ENCODE results near the gene ZSWIM8.
A peak's percentile ranks its signal among the peaks of the same experiment; 100 is the strongest.
"Not testable (repeated sequence)": the region's sequence is repeated elsewhere in the genome, so short reads cannot be mapped to it uniquely, and the experiment has no call there.

Gene ZSWIM8, protein sequence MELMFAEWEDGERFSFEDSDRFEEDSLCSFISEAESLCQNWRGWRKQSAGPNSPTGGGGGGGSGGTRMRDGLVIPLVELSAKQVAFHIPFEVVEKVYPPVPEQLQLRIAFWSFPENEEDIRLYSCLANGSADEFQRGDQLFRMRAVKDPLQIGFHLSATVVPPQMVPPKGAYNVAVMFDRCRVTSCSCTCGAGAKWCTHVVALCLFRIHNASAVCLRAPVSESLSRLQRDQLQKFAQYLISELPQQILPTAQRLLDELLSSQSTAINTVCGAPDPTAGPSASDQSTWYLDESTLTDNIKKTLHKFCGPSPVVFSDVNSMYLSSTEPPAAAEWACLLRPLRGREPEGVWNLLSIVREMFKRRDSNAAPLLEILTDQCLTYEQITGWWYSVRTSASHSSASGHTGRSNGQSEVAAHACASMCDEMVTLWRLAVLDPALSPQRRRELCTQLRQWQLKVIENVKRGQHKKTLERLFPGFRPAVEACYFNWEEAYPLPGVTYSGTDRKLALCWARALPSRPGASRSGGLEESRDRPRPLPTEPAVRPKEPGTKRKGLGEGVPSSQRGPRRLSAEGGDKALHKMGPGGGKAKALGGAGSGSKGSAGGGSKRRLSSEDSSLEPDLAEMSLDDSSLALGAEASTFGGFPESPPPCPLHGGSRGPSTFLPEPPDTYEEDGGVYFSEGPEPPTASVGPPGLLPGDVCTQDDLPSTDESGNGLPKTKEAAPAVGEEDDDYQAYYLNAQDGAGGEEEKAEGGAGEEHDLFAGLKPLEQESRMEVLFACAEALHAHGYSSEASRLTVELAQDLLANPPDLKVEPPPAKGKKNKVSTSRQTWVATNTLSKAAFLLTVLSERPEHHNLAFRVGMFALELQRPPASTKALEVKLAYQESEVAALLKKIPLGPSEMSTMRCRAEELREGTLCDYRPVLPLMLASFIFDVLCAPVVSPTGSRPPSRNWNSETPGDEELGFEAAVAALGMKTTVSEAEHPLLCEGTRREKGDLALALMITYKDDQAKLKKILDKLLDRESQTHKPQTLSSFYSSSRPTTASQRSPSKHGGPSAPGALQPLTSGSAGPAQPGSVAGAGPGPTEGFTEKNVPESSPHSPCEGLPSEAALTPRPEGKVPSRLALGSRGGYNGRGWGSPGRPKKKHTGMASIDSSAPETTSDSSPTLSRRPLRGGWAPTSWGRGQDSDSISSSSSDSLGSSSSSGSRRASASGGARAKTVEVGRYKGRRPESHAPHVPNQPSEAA (N-terminal part only)

DNA sequence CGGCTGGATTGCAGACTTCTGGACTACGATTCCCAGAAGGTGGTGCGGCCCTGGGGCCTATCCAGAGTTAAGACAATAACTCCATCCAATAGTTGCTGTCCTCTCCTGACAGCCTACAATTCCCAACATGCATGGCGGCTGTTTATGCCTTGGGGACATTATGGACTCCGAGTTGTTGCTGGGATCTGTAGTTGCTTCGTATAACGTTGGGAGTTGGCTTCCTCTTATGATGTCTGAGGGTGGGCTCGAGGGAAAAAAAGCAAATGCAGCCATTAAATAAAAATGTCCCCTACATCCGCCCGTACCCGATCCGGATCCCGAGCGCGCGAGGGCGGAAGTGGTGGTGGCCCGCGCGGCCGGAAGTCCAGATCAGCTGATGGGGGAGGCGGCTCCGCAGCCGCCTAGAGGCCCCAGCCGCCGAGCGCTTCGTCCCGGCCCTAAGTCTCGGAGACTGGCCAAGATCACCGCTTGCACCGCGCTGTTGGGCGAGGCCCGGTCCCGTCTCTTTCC, at the start of gene ZSWIM8:
ZSWIM8 (plus strand) TSS at position 396 of the 510 bp plus-strand sequence. CDS start 273 bp downstream, outside the sequence.
- DNase-seq: peak; percentile 98

DNA sequence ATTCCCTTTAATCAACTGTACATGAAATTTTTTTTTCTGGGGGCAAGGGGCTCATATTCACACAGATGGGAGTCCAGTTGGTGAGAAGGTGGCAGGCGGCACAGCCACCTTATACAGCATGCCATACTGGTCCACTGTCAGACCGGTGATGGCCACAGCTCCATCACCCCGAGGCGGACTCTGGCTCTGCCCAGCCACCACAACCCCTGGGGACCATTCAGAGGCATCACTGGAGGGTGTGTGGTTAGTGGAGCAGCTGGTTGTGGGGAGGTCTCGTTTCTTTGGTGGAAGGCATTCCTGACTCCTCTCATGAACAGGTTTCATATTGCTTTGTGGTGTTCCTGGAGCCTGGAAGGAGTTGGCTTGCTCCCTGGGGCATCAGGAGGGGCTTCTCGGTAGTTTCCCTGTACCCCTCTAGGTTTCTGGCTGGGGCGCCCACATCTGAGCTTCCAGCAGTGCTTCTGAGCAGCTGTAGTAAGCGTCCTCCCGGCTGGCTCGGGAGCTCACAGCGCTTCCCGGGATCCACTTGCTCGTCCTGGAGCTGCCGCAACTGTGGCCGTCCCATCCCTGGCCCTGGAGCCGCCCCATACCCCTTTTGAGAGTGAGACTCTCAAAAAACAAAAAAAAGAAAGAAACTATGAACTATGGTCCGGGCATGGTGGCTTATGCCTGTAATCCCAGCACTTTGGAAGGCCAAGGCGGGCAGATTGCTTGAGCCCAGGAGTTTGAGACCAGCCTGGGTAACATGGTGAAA, 44.7 kb upstream of the ZSWIM8 start:
- not testable (repeated sequence) for DNase-seq

DNA sequence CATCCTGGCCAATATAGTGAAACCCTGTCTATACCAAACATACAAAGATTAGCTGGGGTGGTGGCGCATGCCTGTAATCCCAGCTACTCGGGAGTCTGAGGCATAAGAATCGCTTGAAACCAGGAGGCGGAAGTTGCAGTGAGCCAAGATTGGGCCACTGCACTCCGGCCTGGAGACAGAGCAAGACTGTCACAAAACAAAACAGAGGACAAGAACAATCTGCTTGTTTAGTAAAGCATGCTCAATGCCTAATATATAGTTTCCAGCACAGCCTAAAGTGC, 43.0 kb upstream of the ZSWIM8 start:
- DNase-seq: no peak

DNA sequence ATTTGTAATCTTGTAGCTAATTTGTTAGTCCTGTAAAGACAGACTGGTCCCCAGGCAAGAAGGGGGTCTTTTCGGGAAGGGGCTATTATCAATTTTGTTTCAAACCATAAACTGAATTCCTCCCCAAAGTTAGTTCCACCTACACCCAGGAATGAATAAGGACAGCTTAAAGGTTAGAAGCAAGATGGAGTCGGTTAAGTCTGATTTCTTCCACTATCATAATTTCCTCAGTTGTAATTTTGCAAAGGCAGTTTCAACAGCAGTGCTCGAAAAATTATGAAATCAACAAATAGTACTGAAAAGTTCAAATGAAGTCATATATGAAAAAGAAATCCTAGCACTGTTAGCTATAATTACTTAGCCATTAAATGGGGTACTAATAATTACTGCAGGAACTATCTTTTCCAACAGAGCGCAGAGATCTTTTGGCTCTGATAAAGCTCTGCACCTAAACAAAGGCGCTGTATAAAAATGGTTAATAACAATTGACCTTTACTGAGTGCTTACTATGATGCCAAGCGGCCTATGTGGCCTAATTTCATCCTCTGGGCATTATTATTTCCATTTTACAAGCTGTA, 42.0 kb upstream of the ZSWIM8 start:
- no peak for DNase-seq

DNA sequence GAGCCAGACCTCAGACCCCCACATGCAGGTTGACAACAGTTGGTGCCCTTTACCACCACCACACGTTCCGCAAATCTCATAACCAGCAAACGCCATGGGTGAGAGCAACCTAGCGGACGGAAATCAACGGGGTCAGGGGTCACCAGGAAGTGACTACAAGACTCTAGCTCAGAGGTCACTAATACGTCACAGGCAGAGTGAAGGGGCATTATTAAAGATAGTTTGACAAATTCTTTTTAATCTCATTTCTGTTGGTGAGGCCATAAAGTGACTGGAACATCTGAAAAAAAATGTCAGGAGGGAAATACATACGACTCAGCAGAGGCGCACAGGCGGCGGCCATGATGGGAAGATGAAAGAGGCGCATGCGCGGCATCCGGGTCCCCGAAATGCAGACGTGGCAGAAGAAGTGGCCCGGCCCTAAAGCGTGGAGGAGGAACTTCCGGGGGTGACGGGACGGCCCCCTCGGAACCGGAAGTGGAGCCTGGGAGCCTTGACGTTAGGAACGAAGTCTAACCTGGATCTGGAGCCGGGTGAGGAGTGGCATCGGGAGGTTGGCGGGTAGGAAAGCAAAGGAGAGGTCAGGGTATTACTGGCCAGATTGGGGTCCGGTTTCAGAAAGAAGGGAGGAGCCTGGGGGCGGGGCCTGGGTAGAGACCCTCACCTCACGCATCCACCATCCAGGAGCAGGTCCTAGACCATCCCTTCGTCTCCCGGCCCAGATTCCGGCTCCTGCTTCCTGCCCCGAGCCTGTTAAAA, 41.3 kb upstream of the ZSWIM8 start, which contains the start of gene SEC24C:
SEC24C (plus strand) TSS at position 468 of the 759 bp plus-strand sequence. CDS start 2,461 bp downstream, outside the sequence.
- peak; percentile 98 for DNase-seq

DNA sequence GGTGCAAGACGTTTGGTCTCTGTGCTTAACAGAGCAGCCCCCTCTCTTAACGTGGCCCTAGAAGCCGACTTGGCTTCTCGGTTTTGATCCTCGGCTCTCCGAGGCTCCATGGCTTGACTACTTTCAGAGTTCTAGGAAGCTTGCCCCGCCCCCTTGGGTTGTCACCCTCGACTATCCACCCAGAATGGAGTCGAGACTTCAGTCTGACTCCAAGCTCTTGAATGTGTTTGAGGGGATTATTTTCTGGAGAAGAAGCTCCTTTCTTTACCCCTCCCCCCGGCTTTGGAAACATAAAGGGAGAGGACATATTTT, 40.8 kb upstream of the ZSWIM8 start:
- peak; percentile 86 for DNase-seq

DNA sequence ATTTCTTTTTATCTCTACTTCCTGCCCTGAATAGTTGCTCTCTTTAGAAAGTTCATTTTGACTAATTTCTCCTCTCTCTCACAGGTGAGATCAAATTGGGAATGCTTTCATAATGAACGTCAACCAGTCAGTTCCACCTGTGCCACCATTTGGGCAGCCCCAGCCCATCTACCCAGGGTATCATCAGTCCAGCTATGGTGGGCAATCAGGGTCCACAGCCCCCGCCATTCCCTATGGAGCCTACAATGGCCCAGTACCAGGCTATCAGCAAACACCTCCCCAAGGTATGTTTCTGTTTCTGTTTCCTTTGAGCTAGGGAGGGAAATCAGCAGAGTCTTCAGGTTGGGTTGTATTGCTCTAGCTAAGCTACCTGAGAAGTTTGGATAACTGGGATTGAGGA, 38.7 kb upstream of the ZSWIM8 start:
- DNase-seq: no peak

DNA sequence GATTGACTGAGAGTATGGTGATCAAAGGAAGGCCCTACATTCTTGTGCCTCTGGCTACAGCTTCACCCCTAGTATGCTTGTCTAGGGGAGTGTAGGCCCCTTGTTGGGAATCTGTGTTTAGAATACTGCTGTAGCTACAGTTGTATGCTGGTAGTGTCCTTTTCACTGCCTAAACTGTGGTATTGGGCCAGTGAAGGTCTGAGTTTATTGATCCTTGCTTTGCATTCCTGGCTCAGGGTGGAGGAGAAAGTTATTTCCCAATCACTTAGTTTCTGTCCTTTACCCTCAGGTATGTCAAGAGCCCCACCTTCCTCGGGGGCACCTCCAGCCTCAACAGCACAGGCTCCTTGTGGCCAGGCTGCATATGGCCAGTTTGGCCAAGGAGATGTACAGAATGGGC, 34.6 kb upstream of the ZSWIM8 start:
- no peak for DNase-seq

DNA sequence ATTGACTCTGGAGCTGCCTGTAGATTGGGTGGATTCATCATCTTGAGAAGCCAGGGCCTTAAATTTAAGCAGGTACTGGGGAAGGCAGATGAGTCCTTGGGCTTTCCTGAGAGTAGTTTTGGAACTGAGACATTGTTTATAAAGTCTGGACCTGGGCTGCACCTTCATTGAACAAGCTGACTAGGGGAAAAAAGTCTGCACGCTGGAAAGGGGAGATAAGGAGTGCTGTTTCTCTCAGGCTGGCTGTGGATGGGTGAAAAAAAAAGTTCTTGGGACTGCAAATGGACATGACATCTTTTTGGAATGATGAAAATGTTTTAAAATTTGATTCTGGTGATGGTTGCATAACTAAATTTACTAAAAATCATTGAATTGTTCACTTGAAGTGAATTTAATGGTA, 29.2 kb upstream of the ZSWIM8 start:
- peak; percentile 37 for DNase-seq

DNA sequence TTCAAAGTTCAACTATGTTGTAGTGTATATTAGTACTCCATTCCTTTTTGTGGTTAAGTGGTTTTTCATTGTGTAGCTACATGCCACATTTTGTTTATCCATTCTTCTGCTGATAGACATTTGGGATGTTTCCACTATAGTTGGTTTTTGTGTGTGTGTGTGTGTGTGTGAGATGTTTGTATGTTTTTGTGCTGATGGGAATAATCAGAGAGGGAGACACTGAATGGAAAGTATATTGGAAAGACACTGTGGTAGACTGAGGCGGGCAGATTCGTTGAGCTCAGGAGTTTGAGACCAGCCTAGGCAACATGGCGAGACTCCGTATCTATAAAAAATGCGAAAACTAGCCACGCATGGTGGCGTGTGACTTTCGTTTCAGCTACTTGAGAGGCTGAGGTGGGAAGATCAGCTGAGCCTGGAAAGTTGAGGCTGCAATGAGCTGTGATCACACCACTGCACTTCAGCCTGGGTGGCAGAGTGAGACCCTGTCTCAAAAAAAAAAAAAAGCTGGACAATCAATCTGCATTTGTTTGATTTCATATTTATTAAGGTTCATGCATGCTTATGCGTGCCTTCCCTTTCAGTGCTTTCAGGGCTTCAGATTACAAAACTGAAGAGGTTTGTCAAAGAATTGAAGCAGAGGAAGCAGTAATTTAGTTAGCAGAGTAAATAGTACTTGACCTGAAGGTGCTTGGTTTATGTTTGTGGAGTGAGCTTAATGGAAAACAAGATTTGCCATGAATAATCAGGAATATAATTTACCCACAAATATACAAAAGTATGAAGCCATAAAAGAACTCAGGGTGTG, 26.5 kb upstream of the ZSWIM8 start:
- no peak for DNase-seq

DNA sequence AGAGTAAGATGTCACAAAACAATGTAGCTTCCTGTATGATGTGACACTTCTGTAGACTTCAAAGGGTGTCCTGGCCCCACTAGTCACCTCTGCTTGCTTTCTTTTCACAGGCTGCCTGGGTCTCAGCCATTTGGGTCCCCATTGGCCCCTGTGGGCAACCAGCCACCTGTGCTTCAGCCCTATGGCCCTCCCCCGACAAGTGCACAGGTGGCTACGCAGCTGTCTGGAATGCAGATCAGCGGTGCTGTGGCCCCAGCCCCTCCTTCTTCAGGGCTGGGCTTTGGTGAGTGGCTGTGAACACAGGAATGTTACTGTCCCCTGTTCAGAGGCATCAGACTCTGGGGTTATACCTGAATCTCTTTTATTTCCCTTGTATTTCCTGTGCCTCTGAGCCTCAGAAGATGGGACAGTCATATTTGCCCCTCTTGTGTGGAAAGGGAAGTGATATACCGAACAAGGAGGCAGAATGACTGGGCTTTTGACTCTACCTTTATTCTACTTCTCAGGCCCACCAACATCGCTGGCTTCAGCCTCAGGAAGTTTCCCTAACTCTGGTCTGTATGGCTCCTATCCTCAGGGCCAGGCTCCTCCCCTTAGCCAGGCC, 25.8 kb upstream of the ZSWIM8 start:
- no peak for DNase-seq

DNA sequence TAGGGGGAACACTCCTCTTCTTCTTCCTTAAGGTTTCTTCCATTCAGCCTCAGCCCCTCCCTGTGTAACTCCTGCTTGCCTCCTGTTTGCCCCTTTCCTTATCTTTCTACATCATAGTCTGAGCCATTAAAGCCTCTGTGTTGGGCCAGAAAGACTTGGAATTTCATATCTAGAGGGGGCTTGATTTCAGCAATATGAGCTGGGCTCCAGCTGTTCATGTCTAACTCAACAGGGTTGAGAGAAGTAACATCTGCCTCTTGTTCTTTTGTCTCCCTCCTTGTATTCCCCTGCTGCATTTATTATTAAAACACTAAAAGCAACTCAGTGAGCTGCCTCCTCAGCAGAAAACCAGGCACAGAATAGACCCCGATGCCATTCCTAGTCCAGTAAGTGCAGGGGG, 23.6 kb upstream of the ZSWIM8 start:
- no peak for DNase-seq

DNA sequence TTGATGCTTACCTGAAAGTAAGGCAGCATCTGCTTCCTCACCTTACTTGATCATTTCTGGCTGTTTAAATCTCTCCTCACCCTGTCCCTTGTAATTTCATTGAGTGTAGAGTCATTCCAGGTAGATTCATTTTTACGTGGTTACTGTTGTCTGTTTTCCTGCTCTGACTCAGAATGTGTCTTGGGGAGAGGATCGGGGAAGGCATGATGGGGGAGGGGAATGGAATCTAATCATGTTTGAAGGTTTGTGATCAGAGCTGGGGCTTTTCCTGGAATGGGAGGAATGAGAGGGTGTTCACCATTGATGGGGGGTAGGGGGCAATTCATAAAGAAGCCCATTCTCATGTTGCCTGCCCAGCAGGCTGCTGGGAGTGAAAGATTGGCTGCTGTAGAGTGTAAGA, 22.5 kb upstream of the ZSWIM8 start:
- DNase-seq: no peak

DNA sequence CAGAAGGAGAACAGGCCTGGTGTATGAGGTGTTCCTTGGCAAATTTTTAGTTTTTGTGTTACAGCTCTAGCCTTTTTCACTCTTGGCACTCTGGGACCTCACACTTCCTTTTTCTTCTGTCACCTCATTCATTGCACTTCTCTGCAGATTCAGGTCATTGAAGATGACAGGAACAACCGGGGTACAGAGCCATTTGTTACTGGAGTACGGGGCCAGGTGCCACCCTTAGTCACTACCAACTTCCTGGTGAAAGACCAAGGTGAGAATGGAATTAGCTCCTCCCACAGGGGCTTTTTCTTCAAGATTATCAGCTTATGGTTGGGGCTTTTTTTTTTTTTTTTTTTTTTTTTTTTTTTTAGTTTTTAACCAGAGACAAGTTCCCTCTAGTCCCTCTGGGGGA, 22.1 kb upstream of the ZSWIM8 start:
- no peak for DNase-seq

DNA sequence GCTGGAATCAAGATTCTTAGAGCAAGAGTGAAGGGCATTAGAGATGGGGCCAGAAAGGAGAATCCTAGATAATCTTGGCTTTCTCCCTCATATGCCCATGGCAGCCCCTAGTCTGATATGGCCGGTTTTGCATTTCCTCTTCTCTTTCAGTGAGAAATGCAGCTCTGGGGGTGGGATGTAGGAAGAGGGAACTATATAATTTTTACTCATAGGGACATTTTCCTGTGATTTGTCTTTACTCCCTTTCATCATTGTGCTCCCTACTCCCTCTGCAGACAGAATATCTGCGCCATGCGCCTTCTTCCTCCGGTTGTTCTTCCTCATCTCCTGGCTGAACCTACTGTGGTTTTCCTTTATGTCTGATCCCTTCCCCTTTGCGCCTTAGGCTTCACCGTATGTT, 20.3 kb upstream of the ZSWIM8 start:
- DNase-seq: no peak

DNA sequence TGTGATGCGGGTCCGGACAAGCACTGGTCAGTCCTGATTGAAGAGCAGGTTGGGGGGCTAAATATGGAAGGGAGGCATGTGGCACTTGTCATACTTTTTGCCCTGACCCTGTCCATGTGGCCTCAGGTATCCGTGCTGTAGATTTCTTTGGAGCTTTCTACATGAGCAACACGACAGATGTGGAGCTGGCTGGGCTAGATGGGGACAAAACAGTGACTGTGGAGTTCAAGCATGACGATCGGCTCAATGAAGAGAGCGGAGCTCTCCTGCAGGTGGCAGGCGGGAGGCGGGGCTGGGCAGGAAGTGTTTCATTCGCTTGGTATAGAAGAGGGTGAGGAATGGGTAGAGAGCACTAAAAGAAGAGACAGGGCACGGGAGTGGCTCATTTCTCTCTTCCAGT, 16.5 kb upstream of the ZSWIM8 start:
- no peak for DNase-seq

DNA sequence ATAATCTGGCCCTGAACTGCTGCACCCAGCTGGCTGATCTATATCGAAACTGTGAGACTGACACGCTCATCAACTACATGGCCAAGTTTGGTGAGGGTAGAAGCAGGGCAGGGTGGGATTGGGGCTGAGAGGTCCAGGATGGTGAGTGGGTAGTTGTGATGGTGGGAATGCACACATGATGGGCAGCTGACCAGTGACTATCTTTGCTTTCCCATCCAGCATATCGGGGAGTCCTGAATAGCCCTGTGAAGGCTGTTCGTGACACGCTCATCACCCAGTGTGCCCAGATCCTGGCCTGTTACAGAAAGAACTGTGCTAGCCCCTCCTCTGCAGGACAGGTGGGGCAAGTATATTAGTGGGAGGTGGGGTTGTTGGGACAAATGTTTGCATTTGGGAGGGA, 16.0 kb upstream of the ZSWIM8 start:
- DNase-seq: no peak

DNA sequence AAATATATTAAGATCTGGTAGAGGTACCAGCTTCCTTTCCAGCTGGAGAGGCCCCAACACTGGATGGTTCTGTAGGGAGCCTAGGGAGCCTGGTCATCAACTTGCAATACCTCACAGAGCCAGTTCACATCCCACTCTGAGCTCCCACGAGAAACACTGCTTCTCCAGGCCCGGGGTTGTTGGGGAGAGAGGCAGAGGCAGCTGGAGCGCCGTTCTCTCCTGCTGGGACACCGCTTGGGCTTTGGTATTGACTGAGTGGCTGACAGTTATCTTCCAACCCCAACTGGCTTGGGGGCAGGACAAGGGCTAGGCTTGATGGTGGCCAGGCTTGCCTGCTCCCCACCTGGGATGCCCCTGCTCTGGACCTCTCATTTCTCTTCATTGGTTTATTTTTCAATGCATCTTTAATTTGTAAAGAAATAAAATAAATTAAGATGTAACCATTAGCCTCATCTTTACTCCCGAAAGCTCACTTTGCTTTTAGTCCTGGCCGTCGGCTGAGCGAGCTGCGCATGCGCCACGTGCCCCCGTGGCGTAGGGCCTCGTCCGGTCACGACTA, 13.6 kb upstream of the ZSWIM8 start:
- peak; percentile 84 for DNase-seq

DNA sequence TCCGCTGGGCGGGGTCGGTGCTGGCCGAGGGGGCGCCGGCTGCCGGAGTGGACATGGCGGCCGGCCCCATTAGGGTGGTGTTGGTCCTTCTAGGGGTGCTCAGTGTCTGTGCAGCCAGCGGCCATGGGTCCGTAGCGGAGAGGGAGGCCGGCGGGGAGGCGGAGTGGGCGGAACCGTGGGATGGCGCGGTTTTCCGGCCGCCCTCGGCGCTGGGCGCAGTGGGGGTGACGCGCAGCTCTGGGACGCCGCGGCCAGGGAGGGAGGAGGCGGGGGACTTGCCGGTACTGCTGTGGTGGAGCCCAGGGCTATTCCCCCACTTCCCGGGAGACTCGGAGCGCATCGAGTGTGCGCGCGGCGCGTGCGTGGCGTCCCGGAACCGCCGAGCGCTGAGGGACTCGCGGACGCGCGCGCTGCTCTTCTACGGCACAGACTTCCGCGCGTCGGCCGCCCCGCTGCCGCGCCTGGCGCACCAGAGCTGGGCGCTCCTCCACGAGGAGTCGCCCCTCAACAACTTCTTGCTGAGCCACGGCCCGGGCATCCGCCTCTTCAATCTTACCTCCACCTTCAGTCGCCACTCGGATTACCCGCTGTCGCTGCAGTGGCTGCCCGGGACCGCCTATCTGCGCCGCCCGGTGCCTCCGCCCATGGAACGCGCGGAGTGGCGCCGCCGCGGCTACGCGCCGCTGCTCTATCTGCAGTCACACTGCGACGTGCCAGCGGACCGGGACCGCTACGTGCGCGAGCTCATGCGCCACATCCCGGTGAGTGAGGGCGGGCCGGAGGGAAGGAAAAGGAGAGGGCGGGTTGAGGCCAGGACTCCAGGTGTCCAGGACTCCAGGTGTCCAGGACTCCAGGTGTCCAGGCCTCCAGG, 12.9 kb upstream of the ZSWIM8 start:
- DNase-seq: peak; percentile 84
